ENCODE measurements around the gene ZNF280A. TPM values are rescaled to one million over a fixed set of nuclear protein-coding genes. Genes with fewer than 3 reads are reported as not detected.

The ZNF280A gene
- total RNA-seq, 1 experiment from 2014 or later: 2.7 TPM

DNA sequence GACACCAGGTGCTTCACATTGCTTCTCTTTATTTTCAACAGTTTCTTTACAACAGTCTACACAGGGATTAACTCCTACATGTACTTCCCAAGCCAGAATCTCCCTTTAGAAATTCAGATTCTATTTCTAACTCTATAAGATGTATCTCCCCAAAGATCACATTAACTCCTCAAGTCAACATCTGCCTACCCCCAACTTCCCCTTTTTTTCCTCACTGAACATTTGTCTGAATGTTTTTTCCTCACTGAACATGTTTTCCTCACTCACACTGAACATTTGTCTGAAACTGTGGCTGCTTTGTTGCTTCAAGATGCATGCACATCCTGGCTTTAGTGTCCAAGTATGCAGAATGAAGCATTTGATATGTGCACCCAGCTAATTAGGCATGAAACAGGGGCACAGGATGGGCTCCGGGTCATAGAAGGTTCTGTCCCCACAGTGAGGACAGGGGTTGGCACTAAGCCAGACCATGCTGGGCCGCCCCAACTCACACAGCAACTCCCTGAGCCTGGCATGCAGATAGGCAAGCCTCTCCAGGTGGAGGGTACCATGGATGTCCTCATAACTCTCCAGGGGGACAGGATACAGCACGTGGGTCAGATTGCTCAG, 27.7 kb upstream of the ZNF280A start:
- no peak overlapping the region for H3K27ac Mint-ChIP-seq (ENCODE audit: unreplicated experiment)
- Histone ChIP-seq H3K27me3 (replicated peaks; ENCODE audit: control insufficient read depth, insufficient read depth, low read length) (no peaks in the 10 kb centered on the region), H3K4me1 (no peaks in the 10 kb centered on the region), H3K36me3 (ENCODE audit: control insufficient read depth, insufficient read depth, low read length) (no peaks in the 10 kb centered on the region), H3K9me3 (no peaks in the 10 kb centered on the region), H3K4me3 (ENCODE audit: low read depth, low read length) (no peak overlapping the region)
- intact Hi-C loops (cut with micrococcal nuclease; ENCODE audit: unreplicated experiment): no loop called here
- H3K9me3 Mint-ChIP-seq (ENCODE audit: unreplicated experiment): no peaks in the 10 kb centered on the region
- ChIA-PET POLR2A (no interaction called here), CTCF (no interaction called here)
- no peak for DNase-seq
- H3K27me3 Mint-ChIP-seq (ENCODE audit: insufficient read depth, unreplicated experiment): peaks cover 2% of the 10 kb centered on the region
- no peaks in the 10 kb centered on the region for H3K4me1 Mint-ChIP-seq (ENCODE audit: low read depth, unreplicated experiment)
- H3K36me3 Mint-ChIP-seq (ENCODE audit: insufficient read depth, unreplicated experiment): no peaks in the 10 kb centered on the region
- no TSS peak for BruUV-seq (replicated peaks)
- no peak overlapping the region for H3K4me3 Mint-ChIP-seq (ENCODE audit: unreplicated experiment)
- TF ChIP-seq, protein P1, sequence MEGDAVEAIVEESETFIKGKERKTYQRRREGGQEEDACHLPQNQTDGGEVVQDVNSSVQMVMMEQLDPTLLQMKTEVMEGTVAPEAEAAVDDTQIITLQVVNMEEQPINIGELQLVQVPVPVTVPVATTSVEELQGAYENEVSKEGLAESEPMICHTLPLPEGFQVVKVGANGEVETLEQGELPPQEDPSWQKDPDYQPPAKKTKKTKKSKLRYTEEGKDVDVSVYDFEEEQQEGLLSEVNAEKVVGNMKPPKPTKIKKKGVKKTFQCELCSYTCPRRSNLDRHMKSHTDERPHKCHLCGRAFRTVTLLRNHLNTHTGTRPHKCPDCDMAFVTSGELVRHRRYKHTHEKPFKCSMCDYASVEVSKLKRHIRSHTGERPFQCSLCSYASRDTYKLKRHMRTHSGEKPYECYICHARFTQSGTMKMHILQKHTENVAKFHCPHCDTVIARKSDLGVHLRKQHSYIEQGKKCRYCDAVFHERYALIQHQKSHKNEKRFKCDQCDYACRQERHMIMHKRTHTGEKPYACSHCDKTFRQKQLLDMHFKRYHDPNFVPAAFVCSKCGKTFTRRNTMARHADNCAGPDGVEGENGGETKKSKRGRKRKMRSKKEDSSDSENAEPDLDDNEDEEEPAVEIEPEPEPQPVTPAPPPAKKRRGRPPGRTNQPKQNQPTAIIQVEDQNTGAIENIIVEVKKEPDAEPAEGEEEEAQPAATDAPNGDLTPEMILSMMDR (IDR thresholded peaks at IDR 0.05; ENCODE audit: insufficient read depth in 1 of 2, low read depth in 1 of 2, low read length in 1 of 2, severe bottlenecking in 1 of 2, unreplicated experiment in 1 of 2): no peak

DNA sequence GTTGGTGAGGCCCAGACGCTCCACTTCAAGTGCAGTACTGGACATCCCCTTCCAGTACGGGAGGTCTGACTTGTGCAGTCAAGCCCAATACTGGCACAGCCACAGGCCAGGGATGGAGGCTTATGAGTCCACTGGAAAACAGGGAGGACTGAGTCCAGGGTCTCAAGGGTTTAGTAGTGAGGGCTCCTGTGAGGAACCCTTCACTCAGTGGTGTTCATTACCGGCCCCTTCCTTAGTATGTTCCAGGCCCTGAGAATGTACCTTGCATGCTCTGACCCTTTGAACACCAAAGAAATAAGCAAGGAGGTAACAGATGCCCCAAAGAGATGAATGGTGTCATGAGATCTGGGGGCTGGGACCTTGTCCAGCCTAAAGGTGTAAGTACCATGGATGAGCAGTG, 27.2 kb upstream of the ZNF280A start:
- BruUV-seq (replicated peaks): no TSS peak
- Mint-ChIP-seq H3K36me3 (ENCODE audit: insufficient read depth, unreplicated experiment) (no peaks in the 10 kb centered on the region), H3K27ac (ENCODE audit: unreplicated experiment) (no peak overlapping the region), H3K9me3 (ENCODE audit: unreplicated experiment) (no peaks in the 10 kb centered on the region), H3K4me1 (ENCODE audit: low read depth, unreplicated experiment) (no peaks in the 10 kb centered on the region), H3K27me3 (ENCODE audit: insufficient read depth, unreplicated experiment) (peaks cover 4% of the 10 kb centered on the region), H3K4me3 (ENCODE audit: unreplicated experiment) (no peak overlapping the region)
- TF ChIP-seq, protein P1 (IDR thresholded peaks at IDR 0.05; ENCODE audit: insufficient read depth in 1 of 2, low read depth in 1 of 2, low read length in 1 of 2, severe bottlenecking in 1 of 2, unreplicated experiment in 1 of 2): no peak
- POLR2A ChIA-PET: no interaction called here
- Histone ChIP-seq H3K36me3 (ENCODE audit: control insufficient read depth, insufficient read depth, low read length) (no peaks in the 10 kb centered on the region), H3K4me1 (no peaks in the 10 kb centered on the region), H3K4me3 (ENCODE audit: low read depth, low read length) (no peak overlapping the region), H3K27me3 (replicated peaks; ENCODE audit: control insufficient read depth, insufficient read depth, low read length) (no peaks in the 10 kb centered on the region), H3K9me3 (no peaks in the 10 kb centered on the region)
- DNase-seq: no peak
- CTCF ChIA-PET: no interaction called here
- intact Hi-C loops (cut with micrococcal nuclease; ENCODE audit: unreplicated experiment): no loop called here

DNA sequence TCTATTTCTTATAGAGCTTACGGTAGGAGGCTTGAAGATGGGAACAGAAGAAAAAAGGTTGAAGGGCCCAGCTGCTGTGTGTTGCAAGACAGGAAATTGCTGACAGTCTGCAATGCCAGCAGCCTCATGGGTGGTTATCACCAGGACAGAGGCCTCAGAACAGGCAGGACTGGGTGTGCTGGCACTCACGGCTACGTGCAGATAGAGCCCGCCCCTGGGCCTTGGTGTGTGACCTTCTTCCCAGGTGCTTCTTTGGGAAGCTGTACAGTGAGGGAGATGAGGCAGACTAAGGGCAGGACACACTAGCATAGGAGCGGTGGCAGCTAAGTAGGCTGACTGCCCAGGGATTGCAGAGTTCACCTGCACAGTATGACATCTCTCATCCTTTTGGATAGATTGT, 26.4 kb upstream of the ZNF280A start:
- TF ChIP-seq, protein P1 (IDR thresholded peaks at IDR 0.05; ENCODE audit: insufficient read depth in 1 of 2, low read depth in 1 of 2, low read length in 1 of 2, severe bottlenecking in 1 of 2, unreplicated experiment in 1 of 2): no peak
- H3K27ac Mint-ChIP-seq (ENCODE audit: unreplicated experiment): no peak overlapping the region
- Histone ChIP-seq H3K4me1 (no peaks in the 10 kb centered on the region), H3K36me3 (ENCODE audit: control insufficient read depth, insufficient read depth, low read length) (no peaks in the 10 kb centered on the region), H3K27me3 (replicated peaks; ENCODE audit: control insufficient read depth, insufficient read depth, low read length) (no peaks in the 10 kb centered on the region), H3K9me3 (no peaks in the 10 kb centered on the region), H3K4me3 (ENCODE audit: low read depth, low read length) (no peak overlapping the region)
- H3K27me3 Mint-ChIP-seq (ENCODE audit: insufficient read depth, unreplicated experiment): peaks cover 4% of the 10 kb centered on the region
- no peaks in the 10 kb centered on the region for H3K9me3 Mint-ChIP-seq (ENCODE audit: unreplicated experiment)
- ChIA-PET CTCF (no interaction called here), POLR2A (no interaction called here)
- BruUV-seq (replicated peaks): no TSS peak
- no peaks in the 10 kb centered on the region for H3K4me1 Mint-ChIP-seq (ENCODE audit: low read depth, unreplicated experiment)
- H3K36me3 Mint-ChIP-seq (ENCODE audit: insufficient read depth, unreplicated experiment): no peaks in the 10 kb centered on the region
- intact Hi-C loops (cut with micrococcal nuclease; ENCODE audit: unreplicated experiment): no loop called here
- no peak for DNase-seq
- H3K4me3 Mint-ChIP-seq (ENCODE audit: unreplicated experiment): no peak overlapping the region
